DMS114 treated with DMSO at 0.1 percent for 48 hours (cell line): Measurements from ENCODE around the gene AZI2.

Source experiments
- DNase-seq: peaks from one replicate; lab custom pipeline; 2025; ENCODE audit not compliant: unreplicated experiment; lab: John Stamatoyannopoulos, UW

Gene AZI2, protein sequence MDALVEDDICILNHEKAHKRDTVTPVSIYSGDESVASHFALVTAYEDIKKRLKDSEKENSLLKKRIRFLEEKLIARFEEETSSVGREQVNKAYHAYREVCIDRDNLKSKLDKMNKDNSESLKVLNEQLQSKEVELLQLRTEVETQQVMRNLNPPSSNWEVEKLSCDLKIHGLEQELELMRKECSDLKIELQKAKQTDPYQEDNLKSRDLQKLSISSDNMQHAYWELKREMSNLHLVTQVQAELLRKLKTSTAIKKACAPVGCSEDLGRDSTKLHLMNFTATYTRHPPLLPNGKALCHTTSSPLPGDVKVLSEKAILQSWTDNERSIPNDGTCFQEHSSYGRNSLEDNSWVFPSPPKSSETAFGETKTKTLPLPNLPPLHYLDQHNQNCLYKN

DNA sequence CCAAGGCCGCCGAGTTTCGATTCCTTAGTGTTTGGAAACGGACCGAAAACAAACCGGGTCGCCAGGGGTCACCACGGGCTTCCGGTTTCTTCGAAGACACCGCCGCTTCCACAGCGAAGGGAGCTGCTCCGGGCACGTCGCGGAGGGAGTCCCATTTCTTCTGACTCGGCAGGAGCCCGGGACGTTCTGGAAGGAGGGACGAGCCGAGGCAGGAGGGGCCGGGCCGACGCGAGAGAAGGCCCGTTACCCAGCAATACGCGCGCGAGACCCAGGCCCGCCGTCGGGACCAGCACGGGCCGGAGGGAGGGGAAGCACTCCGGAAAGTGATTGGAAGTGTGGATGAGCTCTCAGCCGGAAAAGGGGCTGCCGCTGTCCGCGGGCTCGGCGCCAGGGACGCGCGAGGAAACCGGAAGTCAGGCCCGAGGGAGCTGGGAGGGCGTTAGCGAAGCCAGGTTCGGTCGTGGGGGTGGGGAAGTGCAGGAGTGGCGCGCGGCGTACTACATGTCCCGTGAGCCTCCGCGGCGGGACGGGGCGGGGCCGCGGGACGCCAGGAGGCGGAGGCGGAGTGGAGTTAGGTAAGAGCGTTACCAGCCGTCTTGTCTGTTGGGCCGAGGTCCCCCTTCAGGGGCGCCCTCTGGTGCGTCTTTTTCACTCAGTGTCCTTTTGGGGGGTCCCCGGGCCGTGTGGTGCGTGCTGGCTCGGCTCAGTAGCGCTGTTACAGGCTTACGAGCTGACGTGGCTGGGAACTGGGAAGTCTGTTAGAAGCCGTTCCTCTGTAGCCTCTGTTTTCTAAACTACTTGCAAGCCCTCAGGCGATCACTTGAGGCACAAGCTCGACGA lies at the start of gene AZI2, which contains the start of gene ZCWPW2:
AZI2 (minus strand) TSS at position 196 of the 840 bp plus-strand sequence. CDS start 8,207 bp downstream, outside the sequence.
ZCWPW2 (plus strand) TSS at position 93 of the 840 bp plus-strand sequence. CDS start 64,348 bp downstream, outside the sequence.
- DNase-seq = peak; percentile 85

DNA sequence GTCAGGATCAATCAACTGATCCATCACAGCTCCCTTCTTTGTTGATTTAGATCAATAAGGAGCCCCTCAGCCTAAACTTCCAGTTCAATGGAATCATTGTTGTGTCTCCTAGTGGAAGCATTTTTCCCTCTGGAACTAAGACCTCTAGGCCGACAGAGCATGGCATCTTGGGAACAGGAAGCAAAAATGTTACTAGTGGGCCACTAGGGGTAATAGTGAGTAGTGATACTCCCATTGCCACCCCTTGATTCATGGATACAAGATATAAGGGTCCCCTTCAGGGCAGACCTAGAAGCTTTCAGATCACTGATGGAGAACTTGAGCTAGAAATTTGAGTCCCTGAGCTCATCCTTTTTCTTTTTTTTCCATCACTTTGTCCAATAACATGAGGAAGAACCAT lies 40.4 kb upstream of the AZI2 start:
- DNase-seq = no peak

DNA sequence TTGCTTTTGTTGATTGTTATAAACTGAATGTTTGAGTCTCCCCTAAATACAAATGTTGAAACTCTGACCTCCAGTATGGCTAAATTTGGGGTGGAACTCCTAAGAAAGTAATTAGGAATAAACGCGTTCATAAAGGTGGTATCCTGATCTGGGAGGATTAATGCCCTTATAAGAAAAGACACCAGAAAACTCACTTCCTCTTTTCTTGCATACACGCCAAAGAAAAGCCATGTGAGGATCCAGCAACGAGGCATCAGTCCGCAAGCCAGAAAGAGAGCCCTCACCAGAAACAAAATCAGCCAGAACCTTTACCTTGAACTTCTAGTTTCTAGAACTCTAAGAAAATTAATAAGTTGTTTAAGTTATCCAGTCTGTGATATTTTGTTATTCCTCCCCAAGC lies 37.4 kb upstream of the AZI2 start:
- DNase-seq = no peak

DNA sequence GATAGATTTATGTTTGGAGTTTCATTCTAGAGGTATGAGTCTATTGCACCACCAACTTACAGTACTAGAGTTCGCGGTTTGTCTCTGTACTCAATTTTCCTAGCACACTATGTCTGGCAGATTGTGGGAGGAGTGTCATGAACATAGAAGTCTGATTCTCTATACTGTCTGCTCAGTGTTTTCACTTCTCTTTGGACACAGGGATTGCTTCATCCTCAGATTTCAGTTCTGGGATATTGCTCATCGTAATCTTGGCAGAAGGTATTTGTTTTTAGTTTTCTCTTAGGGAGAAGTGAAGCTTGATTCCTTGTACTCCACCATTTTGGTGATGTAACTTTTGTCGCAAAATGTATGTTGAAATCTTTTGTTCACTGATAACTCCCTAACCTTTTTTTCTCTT lies 27.8 kb upstream of the AZI2 start:
- DNase-seq = no peak

DNA sequence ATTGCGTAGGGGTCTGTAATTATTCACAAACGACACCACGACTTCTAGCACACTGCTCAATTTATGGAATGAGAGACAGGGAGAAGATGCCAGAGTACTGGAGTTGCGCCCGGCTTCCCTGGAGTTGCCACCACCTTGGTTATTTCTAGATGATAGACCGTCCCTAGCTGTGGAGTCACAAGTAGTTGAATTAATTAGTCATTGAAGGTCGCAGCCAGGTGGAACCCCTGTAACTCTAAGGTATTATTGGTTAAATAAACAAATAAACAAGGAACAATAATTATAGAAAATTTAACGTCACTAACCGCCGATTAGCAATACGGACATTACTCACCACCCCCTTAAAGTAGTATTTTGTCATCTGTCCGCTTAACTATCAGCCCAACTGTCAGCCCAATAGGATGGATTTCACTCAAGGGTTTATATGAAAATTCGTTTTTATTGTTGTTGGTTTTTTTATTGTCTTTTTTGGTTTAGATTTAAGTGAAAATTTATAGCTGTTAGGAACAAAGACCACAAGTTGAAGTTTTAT lies 911 bp upstream of the AZI2 start:
- DNase-seq = no peak

DNA sequence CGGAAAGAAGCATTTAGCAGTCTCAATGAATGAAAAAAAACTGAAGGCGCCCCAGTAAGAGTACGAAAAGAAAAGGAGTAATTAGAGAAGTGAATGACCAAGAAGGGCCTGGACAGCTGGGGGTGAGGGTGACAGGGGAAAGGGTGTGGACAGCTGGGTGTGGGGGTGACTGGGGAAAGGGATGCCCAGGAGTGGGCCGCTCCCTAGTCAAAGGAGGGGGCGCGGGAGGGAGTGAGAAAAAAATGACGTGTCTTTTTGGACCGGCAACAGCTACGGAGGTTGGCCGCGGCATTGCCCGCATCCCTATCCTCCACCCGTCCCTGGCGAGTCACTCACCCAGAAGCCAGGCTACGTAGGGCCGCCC lies 377 bp downstream of the AZI2 start:
- peak; percentile 46 for DNase-seq

DNA sequence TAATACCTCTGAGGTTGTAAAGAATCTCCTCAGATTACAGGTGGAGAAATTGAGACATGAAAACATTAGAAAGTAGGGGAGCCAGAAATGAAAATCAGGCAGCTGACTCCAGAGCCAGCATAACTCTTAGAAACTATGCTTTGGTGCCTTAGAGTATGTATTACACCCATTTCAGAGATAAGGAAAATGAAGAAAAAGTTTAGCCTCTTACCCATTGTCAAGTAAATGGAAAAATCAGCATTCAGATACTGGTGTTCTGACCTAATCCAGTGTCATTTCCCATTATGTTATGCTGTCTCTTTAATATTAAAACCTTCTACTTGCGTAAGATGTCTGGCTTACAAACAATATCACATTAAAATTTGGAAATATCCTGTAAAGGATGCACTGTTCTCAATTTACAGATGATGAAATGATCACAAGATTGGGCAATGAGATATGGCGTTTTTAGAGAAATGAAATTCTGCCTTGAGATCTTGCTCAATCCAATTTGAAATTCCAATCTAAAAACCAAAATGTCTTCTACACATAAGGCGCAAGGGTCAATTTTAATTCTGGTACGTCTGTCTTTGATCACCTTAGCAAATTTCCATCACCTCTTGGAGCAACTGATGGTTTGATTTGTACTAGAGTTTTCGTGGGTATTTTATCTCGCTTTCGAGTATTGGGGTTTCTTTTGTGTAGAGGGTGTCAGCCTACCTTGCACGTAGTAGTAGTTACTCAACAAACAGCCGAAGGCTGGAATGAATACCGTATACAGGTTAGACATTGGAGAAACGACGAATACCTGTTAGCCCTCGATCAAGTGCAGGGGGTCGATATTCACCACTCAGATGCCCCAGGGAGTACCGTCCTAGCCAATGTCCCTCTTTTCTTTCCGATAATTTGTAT lies 1.0 kb downstream of the AZI2 start:
- DNase-seq = no peak

DNA sequence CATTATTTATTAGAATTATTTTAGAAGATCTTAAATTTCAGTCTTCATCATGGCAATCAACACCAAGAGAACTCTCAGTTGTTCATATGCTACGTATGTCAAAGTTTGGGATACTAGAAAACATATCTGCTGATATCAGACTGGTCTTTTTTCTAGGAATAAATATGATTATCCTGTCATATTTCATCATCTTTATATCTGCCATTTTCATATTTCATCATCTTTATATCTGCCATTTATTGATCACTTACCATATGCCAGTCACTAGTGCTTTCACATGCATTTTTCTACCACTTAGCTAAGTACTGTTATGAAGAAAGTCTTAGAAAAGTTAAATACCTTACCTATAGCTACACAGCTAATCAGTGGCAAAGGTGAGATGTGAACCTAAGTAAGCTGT lies 2.9 kb downstream of the AZI2 start:
- no peak for DNase-seq

DNA sequence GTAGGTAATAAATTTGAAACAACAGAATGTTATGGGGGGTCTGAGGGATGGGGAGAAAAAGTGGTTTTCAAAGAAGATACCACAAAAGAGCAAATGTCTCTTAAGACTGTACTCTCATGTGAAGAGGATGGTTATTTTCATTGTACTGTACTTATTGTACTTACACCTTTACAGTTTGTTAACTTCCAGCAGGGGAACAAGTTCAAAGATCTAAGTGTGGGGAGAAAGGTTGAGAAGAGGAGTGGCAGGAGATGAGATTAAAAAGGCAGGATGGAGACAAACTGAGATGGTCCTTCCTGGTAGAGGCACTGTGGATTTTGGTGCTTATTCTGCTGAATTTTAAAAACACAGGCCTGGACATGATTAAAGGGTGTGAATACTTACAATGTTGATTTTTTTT lies 5.5 kb downstream of the AZI2 start:
- no peak for DNase-seq

DNA sequence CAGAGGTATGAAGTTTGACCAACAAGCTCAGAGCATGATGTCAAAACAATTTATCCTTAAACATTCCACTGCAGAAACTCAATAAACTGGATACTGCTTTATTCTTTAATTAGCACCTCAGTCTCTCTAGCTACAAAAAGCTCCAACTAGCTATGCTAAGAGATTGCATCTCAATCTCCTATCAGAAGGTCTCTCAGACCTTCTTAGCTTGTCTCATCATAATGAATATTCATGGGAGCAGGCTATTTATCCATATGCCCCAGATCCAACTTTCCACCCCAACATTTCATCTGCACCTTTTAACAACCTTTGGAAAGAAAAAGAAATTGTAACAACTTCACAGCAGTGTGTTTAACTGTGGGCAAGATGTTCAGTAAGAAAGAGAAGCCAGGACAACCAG lies 11.4 kb downstream of the AZI2 start:
- no peak for DNase-seq

DNA sequence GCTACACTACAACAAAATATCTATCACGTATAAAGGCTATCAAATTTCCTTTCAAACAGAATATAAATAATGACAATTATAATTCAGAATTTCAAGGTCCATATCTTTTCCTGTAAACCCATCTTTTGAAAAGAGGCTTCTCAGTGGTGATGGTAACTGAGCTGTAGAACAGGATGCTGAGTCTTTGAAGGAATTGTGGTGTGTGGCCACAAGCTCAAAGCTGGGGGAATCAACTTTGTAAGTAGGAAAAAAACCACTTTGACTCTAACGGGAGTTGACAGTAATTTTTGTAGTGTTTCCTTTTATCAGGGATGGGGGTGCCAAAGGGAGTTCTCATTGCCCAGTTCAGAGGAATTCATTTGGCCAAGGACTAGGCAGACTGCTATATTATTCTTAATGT lies 13.4 kb downstream of the AZI2 start:
- DNase-seq = no peak

DNA sequence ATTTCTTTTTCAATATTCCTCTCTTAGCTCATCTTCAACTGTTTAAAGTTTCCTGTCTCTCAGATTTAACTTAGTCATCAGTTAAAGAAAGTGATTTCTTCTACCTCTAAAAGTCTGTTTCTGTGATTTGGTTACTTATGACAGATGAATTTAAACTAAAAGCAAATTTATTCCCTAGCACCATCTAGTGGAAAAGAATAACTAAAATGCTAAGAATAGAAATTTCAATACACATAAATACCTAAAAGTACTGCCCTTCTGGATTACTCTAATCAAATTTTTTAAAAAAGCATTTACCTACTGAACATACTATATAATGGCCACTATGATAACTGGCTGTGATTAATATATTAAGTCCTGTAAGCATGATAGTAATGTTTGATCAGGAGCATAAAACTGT lies 14.1 kb downstream of the AZI2 start:
- DNase-seq = no peak

DNA sequence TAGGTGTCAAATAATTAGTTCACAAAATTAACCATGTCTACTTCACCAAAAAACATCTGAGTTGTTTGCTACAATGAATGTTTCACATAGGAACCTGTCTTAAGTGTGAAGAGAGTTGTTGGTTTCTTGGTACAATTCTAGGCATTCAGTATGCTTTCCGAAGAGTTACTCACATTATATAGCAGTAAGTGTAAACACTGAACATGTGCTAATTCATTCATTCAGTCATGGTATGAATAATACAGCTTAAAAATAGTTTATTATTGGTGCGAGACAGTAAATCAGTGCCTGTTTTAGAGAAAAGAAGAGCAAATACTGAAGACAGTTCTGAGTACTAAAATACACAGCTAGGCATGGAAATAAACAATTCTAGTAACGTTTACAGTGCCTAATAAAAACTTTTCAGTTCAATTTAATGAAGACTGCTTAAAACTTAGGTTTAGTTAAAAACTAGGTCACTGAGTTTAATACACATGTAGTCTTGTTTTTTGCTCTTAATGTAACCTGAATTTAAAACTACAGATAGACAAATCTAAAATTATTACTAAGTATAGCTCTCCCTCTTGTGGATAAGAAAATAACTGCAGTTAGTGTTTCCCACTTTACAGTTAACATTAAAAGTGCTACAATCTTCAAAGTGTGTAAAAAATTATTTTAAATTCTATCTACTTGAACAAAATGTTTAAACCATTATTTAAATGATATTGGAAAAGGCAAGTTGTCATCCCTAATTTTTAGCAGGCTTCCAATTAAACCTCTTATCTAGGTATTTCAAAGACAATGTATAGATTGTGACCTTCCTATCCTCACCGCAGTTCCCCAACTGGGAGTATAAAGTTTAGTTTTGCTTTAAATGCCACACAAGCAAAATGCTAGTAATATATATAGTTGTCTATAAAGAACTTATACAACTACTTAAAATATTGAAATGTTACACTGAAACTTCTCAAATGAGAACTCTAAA lies 20.2 kb downstream of the AZI2 start:
- peak; percentile 10 for DNase-seq

DNA sequence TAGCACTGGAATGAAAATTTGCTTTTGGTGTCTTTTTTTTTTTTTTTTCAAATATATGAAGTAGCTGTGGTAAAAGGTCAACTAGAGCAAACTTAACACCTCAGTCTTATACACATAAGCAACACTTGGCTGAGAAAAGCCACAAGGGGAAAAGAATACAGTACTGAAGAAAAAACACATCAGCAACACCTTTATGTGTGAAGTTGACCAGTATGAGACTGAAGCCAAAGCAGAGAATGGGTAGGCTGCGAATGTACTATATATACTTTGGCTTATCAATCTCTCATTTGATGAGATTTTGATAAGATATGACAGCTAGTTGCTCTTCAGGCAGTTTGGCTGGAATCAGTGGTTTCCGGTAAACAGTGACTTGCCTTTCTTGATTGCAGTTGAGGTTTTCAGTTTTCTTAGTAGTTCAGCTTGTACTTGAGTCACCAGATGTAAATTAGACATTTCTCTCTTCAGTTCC lies 22.1 kb downstream of the AZI2 start:
- DNase-seq = no peak

DNA sequence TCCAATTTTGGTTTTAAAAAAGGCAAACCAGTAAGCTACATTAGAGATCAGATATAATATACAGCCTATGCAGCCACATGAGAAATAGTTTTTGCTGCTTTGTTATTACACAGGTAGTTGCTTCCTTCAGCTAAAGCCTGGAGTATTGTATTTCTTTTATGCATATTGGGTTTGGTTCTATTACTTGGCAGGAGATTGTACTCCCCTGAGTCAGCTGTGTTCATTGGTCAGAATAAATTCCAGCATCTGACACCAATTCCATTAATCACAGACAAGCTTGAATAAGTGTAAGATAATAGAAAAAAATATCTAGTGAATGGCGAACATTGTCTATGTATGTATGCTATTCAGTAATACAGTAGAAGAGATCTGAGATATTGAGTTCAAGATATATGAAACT lies 26.2 kb downstream of the AZI2 start:
- DNase-seq = no peak

DNA sequence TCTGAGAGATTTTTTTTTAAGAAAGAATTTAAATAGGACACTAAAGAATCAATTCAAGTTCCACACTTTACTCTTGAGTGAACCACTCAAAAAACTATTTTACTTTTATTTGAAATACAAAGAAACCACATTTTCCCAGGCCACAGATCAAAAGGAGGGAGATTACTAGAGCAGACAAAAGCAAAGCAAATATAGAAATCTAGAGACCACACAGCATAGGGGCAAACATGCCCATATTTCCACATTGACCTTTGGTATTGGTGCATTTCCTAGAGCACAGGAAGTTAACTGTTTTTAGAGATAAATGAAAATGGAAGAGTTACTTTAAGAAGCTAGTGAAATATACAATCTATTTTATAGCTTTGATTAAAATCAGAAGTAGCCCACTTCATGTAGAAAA lies 27.6 kb downstream of the AZI2 start:
- DNase-seq = no peak

DNA sequence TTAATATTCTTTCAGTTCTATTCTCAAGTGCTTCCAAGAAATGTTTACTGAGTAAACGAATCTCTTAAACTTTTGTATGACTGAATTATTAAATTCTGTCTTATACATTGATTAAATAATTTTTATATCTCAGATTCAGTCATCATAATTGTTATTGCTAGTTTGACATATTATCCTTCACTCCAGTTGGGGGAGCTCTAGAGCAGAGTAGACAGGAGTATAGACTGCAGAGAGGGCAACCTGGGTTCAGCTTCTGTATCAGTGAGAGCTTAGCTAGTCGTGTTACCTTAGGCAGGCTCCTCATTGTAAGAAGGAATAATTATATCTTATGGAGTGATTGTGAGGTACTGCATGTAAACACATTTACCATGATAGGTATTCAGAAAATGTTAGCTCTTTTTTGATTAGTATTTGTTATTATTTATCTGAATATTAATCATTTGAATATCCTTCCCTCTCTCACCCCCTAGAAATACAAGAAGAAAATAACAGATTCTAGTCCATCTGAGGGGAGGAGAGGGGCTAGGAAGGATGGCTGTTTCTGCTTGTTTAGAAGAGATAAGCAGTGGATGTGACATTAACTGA lies 31.1 kb downstream of the AZI2 start:
- DNase-seq = peak; percentile 7

DNA sequence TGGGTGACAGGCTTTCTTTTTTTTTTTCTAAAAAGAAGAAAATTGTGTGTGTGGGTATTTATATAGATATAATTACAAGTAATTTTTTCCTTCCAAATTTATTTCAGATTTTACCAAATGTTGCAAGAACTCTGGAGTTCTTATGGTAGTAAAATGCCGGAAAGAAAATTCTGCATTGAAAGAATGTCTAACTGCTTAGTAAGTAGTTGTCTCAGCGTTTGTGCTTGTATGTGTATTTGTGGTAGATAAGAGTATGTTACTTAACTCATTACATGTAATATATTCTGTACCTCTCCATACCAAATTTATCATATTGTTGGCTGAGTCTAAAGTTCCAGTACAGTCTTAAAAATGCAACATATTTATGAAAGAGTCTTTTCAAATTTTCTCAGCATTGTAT lies 32.4 kb downstream of the AZI2 start:
- no peak for DNase-seq

DNA sequence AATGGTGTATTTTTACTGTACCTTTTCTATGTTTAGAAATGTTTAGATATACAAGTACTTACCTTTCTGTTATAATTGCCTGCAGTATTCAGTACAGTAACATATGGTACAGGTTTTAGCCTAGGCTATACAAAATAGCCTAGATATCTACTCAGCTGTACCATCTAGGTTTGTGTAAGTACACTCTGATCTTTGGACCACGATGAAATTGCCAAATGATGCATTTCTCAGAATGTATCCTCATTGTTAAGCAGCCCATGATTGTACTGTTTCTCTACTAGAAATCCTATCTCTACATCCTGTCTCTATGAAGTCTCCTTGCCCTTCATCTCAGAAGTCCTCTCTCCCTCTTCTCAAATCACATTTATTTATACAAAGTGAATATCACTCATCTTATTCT lies 32.9 kb downstream of the AZI2 start:
- no peak for DNase-seq
